BE2C (cell line): ENCODE data around the gene TRAF5.
"Not testable (repeated sequence)": the region's sequence is repeated elsewhere in the genome, so short reads cannot be mapped to it uniquely, and the experiment has no call there.

Experiments used
- DNase-seq: peaks from one replicate; pipeline ENCODE4 v3.0.0-alpha.2; 2020
- H3K27me3 ChIP-seq: fragments of 250-450 bp; sonication (Bioruptor Pico); 2 replicates; pipeline ENCODE4 v1.5.1; 2020; ENCODE audit warnings: mild to moderate bottlenecking
- H3K36me3 ChIP-seq: fragments of 250-450 bp; sonication (Bioruptor Pico); 2 replicates; pipeline ENCODE4 v1.5.1; 2020; ENCODE audit warnings: mild to moderate bottlenecking
- H3K4me1 ChIP-seq: fragments of 250-450 bp; sonication (Bioruptor Pico); 2 replicates; pipeline ENCODE4 v1.5.1; 2020
- H3K4me3 ChIP-seq: 2 replicates; pipeline ENCODE4 v1.5.1; 2011; ENCODE audit warnings: low read depth, low read length
- H3K9me3 ChIP-seq: fragments of 250-450 bp; sonication (Bioruptor Pico); 2 replicates; pipeline ENCODE4 v1.5.1; 2020
- CTCF ChIP-seq: IDR thresholded peaks from 2 replicates; pipeline ENCODE4 v1.5.1; 2012; ENCODE audit warnings: mild to moderate bottlenecking, low read depth, low read length

Gene TRAF5

DNA sequence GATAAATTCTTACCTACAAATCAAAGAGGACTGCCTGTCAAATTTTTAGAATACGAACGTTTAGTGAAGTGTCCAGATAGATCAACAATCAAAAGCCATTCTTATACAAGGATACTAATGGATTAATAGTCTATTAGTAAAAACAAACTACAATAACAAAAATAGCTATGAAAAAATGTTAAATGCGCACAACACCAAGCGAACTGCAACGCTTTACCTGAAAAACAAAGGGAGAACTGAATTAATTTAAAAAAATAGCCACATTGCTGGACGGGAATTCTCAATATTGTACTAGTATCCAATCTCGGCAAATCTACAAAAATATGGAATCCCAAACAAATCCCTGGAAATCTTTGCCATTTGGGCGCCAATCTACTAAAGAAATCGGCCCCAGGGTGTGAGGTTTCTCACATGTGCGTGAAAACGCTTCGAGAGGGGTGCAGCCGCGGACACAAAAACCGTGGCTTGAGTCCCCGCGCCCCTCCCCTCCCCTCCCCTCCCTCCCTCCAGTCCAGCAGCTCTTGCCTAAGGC is 55.6 kb downstream of the TRAF5 start:
- Histone ChIP-seq H3K27me3 (no peaks in the 10 kb centered on the region), H3K4me1 (peaks cover 4% of the 10 kb centered on the region; the same call in 1 of the 2 replicates), H3K36me3 (no peaks in the 10 kb centered on the region), H3K4me3 (peak overlapping the region; percentile 81), H3K9me3 (no peaks in the 10 kb centered on the region)
- TF ChIP-seq CTCF = no peak
- DNase-seq = no peak

- Histone ChIP-seq H3K27me3 (no peaks in the 10 kb centered on the region), H3K36me3 (no peaks in the 10 kb centered on the region), H3K9me3 (no peaks in the 10 kb centered on the region), H3K4me3 (peak overlapping the region; percentile 81), H3K4me1 (peaks cover 4% of the 10 kb centered on the region; the same call in 1 of the 2 replicates)
- no peak for TF ChIP-seq CTCF
- DNase-seq = peak; percentile 95
Observed at GRCh38 chr1:211382714-211383480, 56.3 kb downstream of the TRAF5 start.

- no peaks in the 10 kb centered on the region for H3K36me3 ChIP-seq
- TF ChIP-seq CTCF = no peak
- peaks cover 4% of the 10 kb centered on the region; the same call in 1 of the 2 replicates for H3K4me1 ChIP-seq
- no peaks in the 10 kb centered on the region for H3K27me3 ChIP-seq
- no peak overlapping the region for H3K4me3 ChIP-seq
- no peaks in the 10 kb centered on the region for H3K9me3 ChIP-seq
- no peak for DNase-seq
Observed at GRCh38 chr1:211384524-211384923, 57.9 kb downstream of the TRAF5 start.

DNA sequence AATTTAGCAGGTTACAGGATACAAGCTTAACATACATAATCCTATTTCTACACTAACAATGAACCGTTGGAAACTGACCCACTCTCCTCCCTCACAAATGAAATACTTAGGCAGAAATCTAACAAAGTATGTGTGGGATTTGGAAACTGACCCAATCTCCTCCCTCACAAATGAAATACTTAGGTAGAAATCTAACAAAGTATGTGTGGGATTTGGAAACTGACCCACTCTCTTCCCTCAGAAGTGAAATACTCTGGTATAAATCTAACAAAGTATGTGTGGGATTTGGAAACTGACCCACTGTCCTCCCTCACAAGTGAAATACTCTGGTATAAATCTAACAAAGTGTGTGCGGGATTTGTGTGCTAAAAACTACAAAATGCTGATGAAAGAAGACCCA is 60.3 kb downstream of the TRAF5 start:
- Histone ChIP-seq H3K4me1 (peaks cover 4% of the 10 kb centered on the region; the same call in 1 of the 2 replicates), H3K36me3 (no peaks in the 10 kb centered on the region), H3K9me3 (no peaks in the 10 kb centered on the region), H3K4me3 (no peak overlapping the region), H3K27me3 (no peaks in the 10 kb centered on the region)
- no peak for DNase-seq
- TF ChIP-seq CTCF = no peak

DNA sequence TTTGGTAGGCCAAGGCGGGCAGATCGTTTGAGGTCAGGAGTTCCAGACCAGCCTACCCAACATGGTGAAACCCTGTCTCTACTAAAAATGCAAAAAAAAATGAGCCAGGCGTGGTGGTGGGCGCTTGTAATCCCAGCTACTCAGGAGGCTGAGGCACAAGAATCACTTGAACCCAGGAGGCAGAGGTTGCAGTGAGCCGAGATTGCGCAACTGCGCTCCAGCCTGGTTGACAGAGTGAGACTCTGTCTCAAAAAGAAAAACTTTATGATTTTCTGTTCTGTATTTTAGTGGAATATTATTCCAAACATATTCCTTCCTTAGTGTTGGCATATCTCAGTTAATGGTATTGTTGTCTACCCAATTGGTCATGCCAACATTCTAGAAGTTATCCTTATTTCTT is 64.2 kb downstream of the TRAF5 start:
- not testable (repeated sequence) for H3K36me3 ChIP-seq, H3K9me3 ChIP-seq, H3K27me3 ChIP-seq, H3K4me3 ChIP-seq, H3K4me1 ChIP-seq, DNase-seq

DNA sequence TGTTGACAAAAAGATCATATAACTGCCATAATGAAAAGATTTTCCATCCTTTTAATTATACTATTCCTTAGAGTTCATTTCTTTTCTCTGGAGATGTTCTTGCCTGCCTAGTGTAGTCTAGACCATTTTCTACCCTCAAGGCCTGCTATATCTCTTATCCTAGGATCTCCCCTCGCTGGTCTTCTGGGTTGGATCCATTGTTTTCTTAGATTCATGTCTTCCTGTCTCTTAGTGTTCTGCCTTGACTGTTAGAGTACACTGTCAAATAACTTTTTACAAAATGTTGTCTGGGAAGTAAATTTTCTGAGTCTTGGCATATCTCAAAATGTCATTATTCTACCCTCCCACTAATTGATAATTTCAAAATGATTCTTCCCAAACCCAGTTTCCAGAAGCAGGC is 66.6 kb downstream of the TRAF5 start:
- H3K4me1 ChIP-seq = no peaks in the 10 kb centered on the region
- H3K4me3 ChIP-seq = no peak overlapping the region
- H3K36me3 ChIP-seq = no peaks in the 10 kb centered on the region
- H3K9me3 ChIP-seq = no peaks in the 10 kb centered on the region
- DNase-seq = no peak
- no peak for TF ChIP-seq CTCF
- no peaks in the 10 kb centered on the region for H3K27me3 ChIP-seq

- H3K4me3 ChIP-seq, H3K27me3 ChIP-seq, H3K9me3 ChIP-seq, DNase-seq, H3K36me3 ChIP-seq: not testable (repeated sequence)
- peaks cover 13% of the 10 kb centered on the region for H3K4me1 ChIP-seq
Observed at GRCh38 chr1:211398266-211398930, 71.8 kb downstream of the TRAF5 start.

GRCh38 chr1:211399851-211400393 is 73.3 kb downstream of the TRAF5 start:
- H3K4me1 ChIP-seq = peaks cover 13% of the 10 kb centered on the region
- H3K36me3 ChIP-seq, DNase-seq, H3K9me3 ChIP-seq, H3K27me3 ChIP-seq, H3K4me3 ChIP-seq: not testable (repeated sequence)

GRCh38 chr1:211401751-211402150 is 75.1 kb downstream of the TRAF5 start:
- H3K4me1 ChIP-seq = peaks cover 13% of the 10 kb centered on the region
- not testable (repeated sequence) for H3K9me3 ChIP-seq, H3K36me3 ChIP-seq

DNA sequence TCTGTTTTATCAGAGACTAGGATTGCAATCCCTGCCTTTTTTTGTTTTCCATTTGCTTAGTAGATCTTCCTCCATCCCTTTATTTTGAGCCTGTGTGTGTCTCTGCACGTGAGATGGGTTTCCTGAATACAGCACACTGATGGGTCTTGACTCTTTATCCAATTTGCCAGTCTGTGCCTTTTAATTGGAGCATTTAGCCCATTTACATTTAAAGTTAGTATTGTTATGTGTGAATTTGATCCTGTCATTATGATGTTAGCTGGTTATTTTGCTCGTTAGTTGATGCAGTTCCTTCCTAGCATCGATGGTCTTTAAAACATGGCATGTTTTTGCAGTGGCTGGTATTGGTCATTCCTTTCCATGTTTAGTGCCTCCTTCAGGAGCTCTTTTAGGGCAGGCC is 79.5 kb downstream of the TRAF5 start:
- not testable (repeated sequence) for DNase-seq, H3K4me1 ChIP-seq, H3K27me3 ChIP-seq, H3K4me3 ChIP-seq, H3K9me3 ChIP-seq, H3K36me3 ChIP-seq

More at GRCh38 chr1:211401751-211402150, 75.1 kb downstream of the TRAF5 start:
- H3K27me3 ChIP-seq, DNase-seq, H3K4me3 ChIP-seq: not testable (repeated sequence)
